Adrenal gland (tissue), 5 donors: ENCODE measurements around the gene TDRD9.

Experiments
- CTCF ChIP-seq, 6 experiments: fragments of 450-650 bp in 4 of 6; fragments of 200-600 bp in 2 of 6; sonication (generic) in 1 of 6; IDR thresholded peaks; 1 replicate in 5 of 6; 2 replicates in 1 of 6; pipeline versions ENCODE4 v1.5.1 to v1.8.0; 2016 to 2021; ENCODE audit warnings: antibody characterized with exemption in 6 of 6, mild to moderate bottlenecking in 2 of 6, moderate library complexity in 1 of 6
- POLR2A ChIP-seq, 2 donors: fragments of 450-650 bp; IDR thresholded peaks; one replicate each; pipeline ENCODE4 v1.6.1; 2017; ENCODE audit warnings: antibody characterized with exemption in 2 of 2, mild to moderate bottlenecking in 2 of 2, moderate library complexity in 1 of 2
- donor health status: DM: no; HTN: no; CAD: no.

GRCh38 chr14:104031384-104031783 is 103.1 kb downstream of the TDRD9 start:
- TF ChIP-seq CTCF (IDR thresholded peaks at IDR 0.05) (no peak), POLR2A (IDR thresholded peaks at IDR 0.05) (no peak)
